Mesendoderm (in vitro differentiated cells): Measurements from ENCODE around the gene TENM4.

Experiments used
- DNase-seq: peaks from one replicate; pipeline ENCODE4 v3.0.0; 2013
- H2AK5ac ChIP-seq: 2 replicates; pipeline ENCODE4 v1.6.1; 2013; ENCODE audit warnings: low read length, inconsistent platforms
- H2BK120ac ChIP-seq: 2 replicates; pipeline ENCODE4 v1.6.1; 2013; ENCODE audit warnings: low read depth, mild to moderate bottlenecking, low read length, moderate library complexity, mixed read lengths
- H2BK15ac ChIP-seq: replicated peaks from 2 replicates; pipeline ENCODE4 v1.6.1; 2013; ENCODE audit warnings: low read depth, mild to moderate bottlenecking, moderate library complexity
- H2BK5ac ChIP-seq: 2 replicates; pipeline ENCODE4 v1.6.1; 2013; ENCODE audit warnings: low read length, inconsistent platforms
- H3K18ac ChIP-seq: 2 replicates; pipeline ENCODE4 v1.6.1; 2013; ENCODE audit warnings: mild to moderate bottlenecking, low read length, mixed read lengths
- H3K23ac ChIP-seq: one replicate; pipeline ENCODE4 v1.6.1; 2013; ENCODE audit warnings: low read length
- H3K27ac ChIP-seq: 2 replicates; pipeline ENCODE4 v1.5.1; 2013; ENCODE audit warnings: low read depth, mild to moderate bottlenecking, inconsistent platforms, low read length, moderate library complexity
- H3K27me3 ChIP-seq: 2 replicates; pipeline ENCODE4 v1.6.1; 2013; ENCODE audit warnings: low read length, control low read depth, mild to moderate bottlenecking, inconsistent platforms; ENCODE audit not compliant: insufficient read depth, poor library complexity
- H3K36me3 ChIP-seq: 2 replicates; pipeline ENCODE4 v1.6.1; 2013; ENCODE audit warnings: low read length, inconsistent platforms; ENCODE audit not compliant: control insufficient read depth, insufficient read depth
- H3K4ac ChIP-seq: one replicate; pipeline ENCODE4 v1.6.1; 2013; ENCODE audit warnings: low read depth, mild to moderate bottlenecking, low read length, moderate library complexity
- H3K4me1 ChIP-seq: 2 replicates; pipeline ENCODE4 v1.6.1; 2013; ENCODE audit warnings: low read depth, low read length, inconsistent platforms; ENCODE audit not compliant: control insufficient read depth
- H3K4me2 ChIP-seq: 2 replicates; pipeline ENCODE4 v1.6.1; 2013; ENCODE audit warnings: low read length
- H3K4me3 ChIP-seq: 2 replicates; pipeline ENCODE4 v1.5.1; 2013; ENCODE audit warnings: mild to moderate bottlenecking, low read length
- H3K56ac ChIP-seq: one replicate; pipeline ENCODE4 v1.6.1; 2013; ENCODE audit warnings: low read length
- H3K79me1 ChIP-seq: 2 replicates; pipeline ENCODE4 v1.6.1; 2013; ENCODE audit warnings: low read length, inconsistent platforms
- H3K79me2 ChIP-seq: 2 replicates; pipeline ENCODE4 v1.6.1; 2013; ENCODE audit warnings: mild to moderate bottlenecking, low read length; ENCODE audit not compliant: control insufficient read depth, insufficient read depth
- H3K9ac ChIP-seq: 2 replicates; pipeline ENCODE4 v1.6.1; 2013; ENCODE audit warnings: low read length, inconsistent platforms
- H4K5ac ChIP-seq: one replicate; pipeline ENCODE4 v1.6.1; 2013; ENCODE audit warnings: low read length
- H4K8ac ChIP-seq: one replicate; pipeline ENCODE4 v1.6.1; 2013; ENCODE audit warnings: low read depth, mild to moderate bottlenecking, control low read depth, low read length, moderate library complexity
- WGBS: extraction: QIAGEN DNeasy Blood & Tissue Kit; methylation state at CpG from one replicate; pipeline ENCODE4 v1.1.7; 2013; ENCODE audit warnings: low lambda C conversion rate, missing lambda C conversion rate; ENCODE audit not compliant: insufficient coverage; ENCODE audit errors: extremely low coverage; 5-methylcytosine and 5-hydroxymethylcytosine counted together

TENM4 gene

DNA sequence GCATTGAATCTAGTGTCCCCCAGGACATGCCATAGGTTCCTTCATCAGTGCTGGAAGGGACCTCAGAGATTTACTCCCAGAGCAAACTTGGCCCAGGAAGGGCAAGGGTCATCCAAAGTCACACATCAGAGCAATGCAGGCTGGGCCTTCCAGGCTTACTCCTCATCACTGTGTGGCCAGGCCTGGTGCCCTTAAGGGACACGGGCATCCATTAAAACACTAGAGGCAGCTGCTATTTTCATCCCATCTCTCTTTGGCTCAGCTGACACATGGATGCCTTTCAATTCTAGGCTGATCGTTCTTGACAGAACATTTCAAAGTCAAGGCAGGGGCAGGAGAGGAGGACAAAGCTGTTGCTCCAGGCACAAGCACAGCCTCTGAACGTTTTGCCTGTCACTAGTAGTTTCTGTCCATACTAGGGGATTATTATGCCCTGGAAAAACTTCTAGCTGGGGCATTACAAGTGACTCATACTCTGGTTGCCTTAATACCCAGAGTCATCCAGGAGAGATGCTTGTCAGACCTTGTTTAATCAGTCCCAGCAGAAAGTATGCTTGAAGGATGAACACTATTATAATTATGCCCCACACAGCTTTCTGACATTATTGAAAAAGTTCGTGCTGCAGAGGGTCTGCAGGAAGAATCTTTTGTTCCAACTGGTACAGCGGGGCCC is 240.3 kb downstream of the TENM4 start:
- no CpG with 5 or more reads among the region's 5 CpGs for WGBS
- no peak for DNase-seq
- Histone ChIP-seq H3K4ac (no peak overlapping the region), H2AK5ac (no peak overlapping the region), H3K18ac (no peak overlapping the region), H3K27me3 (no peaks in the 10 kb centered on the region), H3K27ac (no peak overlapping the region), H2BK5ac (no peak overlapping the region), H3K79me1 (peaks cover 2% of the 10 kb centered on the region), H3K56ac (no peak overlapping the region), H3K36me3 (no peaks in the 10 kb centered on the region), H3K4me3 (no peak overlapping the region), H2BK120ac (no peak overlapping the region), H3K9ac (no peak overlapping the region), H3K79me2 (no peaks in the 10 kb centered on the region), H3K4me1 (peaks cover 6% of the 10 kb centered on the region), H4K5ac (no peak overlapping the region), H4K8ac (no peak overlapping the region), H3K4me2 (no peak overlapping the region), H3K23ac (no peak overlapping the region), H2BK15ac (no peak overlapping the region)

DNA sequence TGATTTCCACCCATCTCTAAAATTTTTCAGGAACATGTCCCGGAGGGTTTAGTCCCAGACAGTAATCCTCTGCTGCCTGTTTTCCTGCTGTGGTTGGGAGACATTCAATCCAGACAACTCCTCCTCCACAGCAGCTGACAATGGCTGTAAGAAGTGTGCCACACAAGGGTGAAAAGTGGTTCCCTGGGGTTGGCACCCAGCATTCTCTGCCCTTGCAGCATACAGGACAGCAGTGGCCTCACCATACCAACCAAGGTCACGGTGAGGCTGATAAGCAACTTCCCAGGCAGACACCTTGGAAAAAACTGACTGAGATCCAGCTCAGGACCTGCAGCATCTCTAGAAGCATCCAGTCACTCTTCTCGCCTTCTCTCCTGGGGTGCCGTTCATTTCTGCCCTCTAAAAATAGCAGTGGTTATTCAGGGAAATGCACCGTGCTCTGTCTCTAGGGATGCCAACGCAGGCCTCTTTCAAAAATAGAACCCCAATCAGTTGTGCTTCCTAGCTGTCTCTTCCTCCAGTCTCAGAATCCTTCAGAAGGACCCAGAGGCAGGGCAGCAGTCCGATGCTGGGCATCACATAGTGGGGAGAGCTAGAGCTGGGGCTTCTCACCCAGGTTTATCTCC is 241.0 kb downstream of the TENM4 start:
- Histone ChIP-seq H3K4me2 (no peak overlapping the region), H3K79me2 (no peaks in the 10 kb centered on the region), H3K4me1 (peaks cover 6% of the 10 kb centered on the region), H4K5ac (no peak overlapping the region), H3K56ac (no peak overlapping the region), H3K9ac (no peak overlapping the region), H3K4me3 (no peak overlapping the region), H3K36me3 (no peaks in the 10 kb centered on the region), H2BK120ac (no peak overlapping the region), H2BK15ac (no peak overlapping the region), H3K79me1 (peaks cover 2% of the 10 kb centered on the region), H3K27ac (no peak overlapping the region), H3K4ac (no peak overlapping the region), H2AK5ac (no peak overlapping the region), H3K27me3 (no peaks in the 10 kb centered on the region), H3K18ac (no peak overlapping the region), H3K23ac (no peak overlapping the region), H4K8ac (no peak overlapping the region), H2BK5ac (no peak overlapping the region)
- DNase-seq, result no peak
- no CpG with 5 or more reads among the region's 7 CpGs for WGBS

DNA sequence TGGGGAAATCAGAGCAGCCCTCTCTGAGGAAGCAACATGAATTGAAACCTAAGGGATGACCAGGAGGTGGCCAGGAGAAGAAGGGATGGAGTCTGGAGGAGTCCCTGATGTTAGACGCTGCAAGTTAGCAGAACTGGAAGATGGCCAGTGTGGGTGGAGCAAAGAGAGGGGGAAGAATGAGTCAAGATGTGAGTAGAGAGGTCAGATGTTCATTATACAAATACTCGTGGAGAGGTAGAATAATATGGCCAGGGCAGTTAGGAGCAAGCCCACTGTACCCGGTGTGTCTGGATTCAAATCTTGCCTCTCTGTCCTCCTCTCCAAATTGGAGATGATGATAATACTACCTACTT is 242.0 kb downstream of the TENM4 start:
- Histone ChIP-seq H3K18ac (no peak overlapping the region), H3K27me3 (no peaks in the 10 kb centered on the region), H4K5ac (no peak overlapping the region), H3K56ac (no peak overlapping the region), H3K4me1 (peaks cover 6% of the 10 kb centered on the region), H2AK5ac (no peak overlapping the region), H3K4ac (no peak overlapping the region), H2BK15ac (no peak overlapping the region), H3K4me3 (no peak overlapping the region), H3K4me2 (no peak overlapping the region), H3K79me1 (peaks cover 2% of the 10 kb centered on the region), H3K27ac (no peak overlapping the region), H3K9ac (no peak overlapping the region), H3K79me2 (no peaks in the 10 kb centered on the region), H4K8ac (no peak overlapping the region), H3K36me3 (no peaks in the 10 kb centered on the region), H2BK120ac (no peak overlapping the region), H3K23ac (no peak overlapping the region), H2BK5ac (no peak overlapping the region)
- no CpG with 5 or more reads among the region's 3 CpGs for WGBS
- no peak for DNase-seq

DNA sequence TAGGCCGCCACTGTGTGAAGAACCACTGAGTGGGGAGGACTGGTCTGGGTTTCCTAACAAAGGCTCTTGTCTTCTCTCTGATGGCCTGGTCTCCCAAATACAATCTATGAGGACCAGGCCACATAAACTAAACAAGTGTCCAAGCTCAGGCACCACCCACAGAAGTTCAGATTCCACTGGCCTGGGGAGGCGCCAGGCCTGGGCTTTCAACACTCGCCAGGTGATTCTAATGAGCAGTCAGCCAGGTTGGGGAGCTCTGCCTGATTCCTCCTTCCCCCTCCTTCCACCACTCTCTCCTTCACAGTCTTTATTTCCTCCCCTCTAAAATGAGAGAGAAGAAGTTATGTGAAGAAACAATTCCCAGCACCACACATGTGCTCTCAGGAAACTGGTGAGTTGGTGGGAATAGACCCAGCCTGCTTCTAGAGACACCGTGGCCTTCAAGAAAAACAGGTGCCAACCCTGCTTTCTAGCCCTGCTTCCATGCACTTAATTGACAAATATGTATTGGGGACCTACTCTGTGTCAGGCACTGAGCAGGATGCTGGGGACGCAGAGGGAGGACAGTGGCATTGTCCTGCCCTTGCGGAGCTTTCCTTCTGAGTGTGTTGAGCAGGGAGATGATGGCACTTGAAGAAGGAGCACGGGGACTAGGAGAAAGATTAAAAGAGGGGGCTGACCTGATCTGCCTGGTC is 242.5 kb downstream of the TENM4 start:
- H2BK120ac ChIP-seq, result no peak overlapping the region
- H3K4me3 ChIP-seq, result no peak overlapping the region
- H2BK5ac ChIP-seq, result no peak overlapping the region
- no CpG with 5 or more reads among the region's 7 CpGs for WGBS
- H2BK15ac ChIP-seq, result no peak overlapping the region
- peaks cover 2% of the 10 kb centered on the region for H3K79me1 ChIP-seq
- no peaks in the 10 kb centered on the region for H3K36me3 ChIP-seq
- no peak overlapping the region for H2AK5ac ChIP-seq
- no peak overlapping the region for H4K5ac ChIP-seq
- H3K18ac ChIP-seq, result no peak overlapping the region
- H3K4me1 ChIP-seq, result peaks cover 6% of the 10 kb centered on the region
- H3K9ac ChIP-seq, result no peak overlapping the region
- H3K27me3 ChIP-seq, result no peaks in the 10 kb centered on the region
- no peak overlapping the region for H3K27ac ChIP-seq
- no peak overlapping the region for H3K56ac ChIP-seq
- no peak overlapping the region for H3K4me2 ChIP-seq
- no peak for DNase-seq
- no peak overlapping the region for H3K4ac ChIP-seq
- H3K23ac ChIP-seq, result no peak overlapping the region
- no peak overlapping the region for H4K8ac ChIP-seq
- no peaks in the 10 kb centered on the region for H3K79me2 ChIP-seq

DNA sequence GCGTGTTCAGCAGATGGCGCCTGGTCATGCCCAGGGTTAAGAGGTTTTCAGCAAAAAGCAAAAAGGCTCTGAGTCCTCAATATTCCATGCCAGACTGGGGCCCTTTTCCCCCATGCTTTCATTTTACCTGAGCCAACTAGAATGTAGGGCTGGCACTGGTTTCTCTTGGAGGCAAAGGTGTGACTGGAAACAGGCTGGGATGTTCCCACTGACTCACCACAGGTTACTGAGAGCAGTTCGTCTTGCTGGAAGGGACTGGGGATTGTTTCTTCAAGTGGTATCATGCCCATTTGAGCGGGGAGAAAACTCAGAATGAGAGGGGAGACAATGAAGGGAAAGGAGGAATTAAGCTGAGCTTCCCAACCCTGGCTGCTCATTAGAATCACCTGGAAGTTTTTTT is 243.9 kb downstream of the TENM4 start:
- H2BK120ac ChIP-seq, result no peak overlapping the region
- no peak overlapping the region for H3K56ac ChIP-seq
- H3K79me2 ChIP-seq, result no peaks in the 10 kb centered on the region
- no peak for DNase-seq
- H3K79me1 ChIP-seq, result peaks cover 2% of the 10 kb centered on the region
- H2BK5ac ChIP-seq, result no peak overlapping the region
- H2AK5ac ChIP-seq, result no peak overlapping the region
- no peak overlapping the region for H4K5ac ChIP-seq
- H3K4me2 ChIP-seq, result no peak overlapping the region
- no peak overlapping the region for H3K18ac ChIP-seq
- H3K27me3 ChIP-seq, result no peaks in the 10 kb centered on the region
- no peak overlapping the region for H3K4me3 ChIP-seq
- H3K23ac ChIP-seq, result no peak overlapping the region
- no peaks in the 10 kb centered on the region for H3K36me3 ChIP-seq
- WGBS, result no CpG with 5 or more reads among the region's 4 CpGs
- no peak overlapping the region for H4K8ac ChIP-seq
- H3K4me1 ChIP-seq, result peaks cover under 1% of the 10 kb centered on the region
- no peak overlapping the region for H3K4ac ChIP-seq
- H3K27ac ChIP-seq, result no peak overlapping the region
- H2BK15ac ChIP-seq, result no peak overlapping the region
- H3K9ac ChIP-seq, result no peak overlapping the region
